Pancreas (tissue), 10 donors: Measurements from ENCODE around the gene GPC3. TPM values are rescaled to one million over a fixed set of nuclear protein-coding genes. Genes with fewer than 3 reads are reported as not detected.

ENCODE experiments used
- ATAC-seq, 4 donors: fragments of 200-7000 bp; cut with Tn5 transposase; one replicate each; pipeline versions ENCODE4 v1.8.0 to v1.9.1; 2020; ENCODE audit warnings: mild to moderate bottlenecking in 4 of 4, moderate library complexity in 4 of 4
- DNase-seq, 6 donors: peaks; one replicate each; pipeline ENCODE4 v3.0.0-alpha.2; 2020
- FAIRE-seq: peaks from 2 replicates; lab custom pipeline; 2012; peaks lifted over from hg19 to GRCh38; lab: Jason Lieb, UNC
- H3K27ac ChIP-seq, 4 donors: fragments of 200-600 bp; sonication (generic); 1 replicate in 3 of 4; 2 replicates in 1 of 4; pipeline versions ENCODE4 v1.5.0 to v1.8.0; 2020
- H3K27me3 ChIP-seq, 4 donors: fragments of 200-600 bp; one replicate each; pipeline ENCODE4 v1.8.0; 2021
- H3K36me3 ChIP-seq, 3 donors: fragments of 200-600 bp; sonication (generic) in 1 of 3; one replicate each; pipeline versions ENCODE4 v1.5.0 to v1.8.0; 2020 to 2021
- H3K4me1 ChIP-seq, 3 donors: fragments of 200-600 bp; one replicate each; pipeline ENCODE4 v1.8.0; 2021
- H3K4me3 ChIP-seq, 4 donors: fragments of 200-600 bp; sonication (generic) in 2 of 4; one replicate each; pipeline versions ENCODE4 v1.5.0 to v1.8.0; 2020 to 2021
- H3K9me3 ChIP-seq, 4 donors: fragments of 200-600 bp; one replicate each; pipeline ENCODE4 v1.8.0; 2021
- CTCF ChIP-seq, 4 donors: fragments of 200-600 bp; sonication (generic) in 3 of 4; IDR thresholded peaks; one replicate each; pipeline versions ENCODE4 v1.5.0 to v1.8.0; 2021; ENCODE audit warnings: antibody characterized with exemption in 4 of 4
- WGBS, 2 donors: extraction: QIAGEN DNeasy Blood & Tissue Kit; methylation state at CpG; one replicate each; pipeline ENCODE4 v1.1.7; 2013; 5-methylcytosine and 5-hydroxymethylcytosine counted together
- intact Hi-C, 3 donors: fragments of 100-400 bp; cut with DNase I; formaldehyde crosslinking; loops; one replicate each; pipeline versions ENCODE4 v1.11.1 to v1.14.2; 2022
- polyA plus RNA-seq, 2 donors: library from polyadenylated mRNA; stranded (reverse); fragments of 200-250 nt; gene quantifications; one replicate each; pipeline ENCODE4 v1.2.3, GENCODE V29; 2013
- total RNA-seq, 6 donors: library from RNA; stranded (reverse); fragmentation: NEBNext Ultra II Directional in 4 of 6; extraction: Animal tissue kit (Norgen Biotek cat#: 25700) in 4 of 6; gene quantifications; one replicate each; pipeline versions ENCODE4 v1.2.1 to v1.2.4, GENCODE V29; 2021 to 2023
- donor health status: healthy with polysubstance abuse.
- donor health status: DM: no; HTN: no; CAD: no; lungs with moderate emphysema.
- donor health status: DM: no; HTN: no; CAD: no.
- donor health status: control.
- donor health status: control.
- donor health status: Bipolar disorder and iron deficiency.
- donor health status: DM: yes; HTN: yes; CAD: no.
- donor health status: DM: no; HTN: no; CAD: no.
- donor health status: DM: no; HTN: no; CAD: no.
- donor health status: DM: yes; HTN: yes; CAD: no.

The GPC3 gene
- total and polyA plus RNA-seq, 8 donors, result 0.95 to 18.6 (median 2.7) TPM

GRCh38 chrX:134004084-134004483 lies 18.7 kb upstream of the GPC3 start:
- no peak for DNase-seq
- intact Hi-C loops, result no loop called here
- Histone ChIP-seq H3K36me3 (no peaks in the 10 kb centered on the region), H3K27me3 (no peaks in the 10 kb centered on the region), H3K4me3 (no peak overlapping the region), H3K9me3 (no peaks in the 10 kb centered on the region), H3K4me1 (no peaks in the 10 kb centered on the region), H3K27ac (no peak overlapping the region)
- ATAC-seq, result peak; percentile 71 to 81 (median 74)
- FAIRE-seq, result peak; percentile 56
- TF ChIP-seq CTCF (IDR thresholded peaks at IDR 0.05), result no peak
- 57 to 59% methylated on average over 2 of the region's 2 CpGs for WGBS, 2 donors

GRCh38 chrX:134002921-134003615 lies 17.7 kb upstream of the GPC3 start:
- DNase-seq (no peak), FAIRE-seq (no peak), ATAC-seq (no peak)
- H3K4me3 ChIP-seq, result no peak overlapping the region
- H3K9me3 ChIP-seq, result no peaks in the 10 kb centered on the region
- no peaks in the 10 kb centered on the region for H3K36me3 ChIP-seq
- intact Hi-C loops, result no loop called here
- 41 to 51% methylated on average over 4 of the region's 4 CpGs for WGBS, 2 donors
- H3K27ac ChIP-seq, result no peak overlapping the region
- no peak for TF ChIP-seq CTCF (IDR thresholded peaks at IDR 0.05)
- H3K27me3 ChIP-seq, result no peaks in the 10 kb centered on the region
- H3K4me1 ChIP-seq, result no peaks in the 10 kb centered on the region

GRCh38 chrX:134000260-134001245 lies 15.2 kb upstream of the GPC3 start:
- intact Hi-C loops, result no loop called here
- H3K4me3 ChIP-seq, result no peak overlapping the region
- no peak for FAIRE-seq
- DNase-seq, result no peak
- H3K27ac ChIP-seq, result no peak overlapping the region
- no peak for TF ChIP-seq CTCF (IDR thresholded peaks at IDR 0.05)
- no peaks in the 10 kb centered on the region for H3K9me3 ChIP-seq
- no peaks in the 10 kb centered on the region for H3K4me1 ChIP-seq
- H3K27me3 ChIP-seq, result no peaks in the 10 kb centered on the region
- no peaks in the 10 kb centered on the region for H3K36me3 ChIP-seq
- WGBS, 2 donors, result 62 to 81% methylated on average over 14 of the region's 14 CpGs
- no peak for ATAC-seq

- intact Hi-C loops, result no loop called here
- H3K4me1 ChIP-seq, result no peaks in the 10 kb centered on the region
- FAIRE-seq (no peak), ATAC-seq (no peak), DNase-seq (no peak)
- no peaks in the 10 kb centered on the region for H3K27me3 ChIP-seq
- TF ChIP-seq CTCF (IDR thresholded peaks at IDR 0.05), result no peak
- no peak overlapping the region for H3K27ac ChIP-seq
- 78 to 82% methylated on average over 12 of the region's 12 CpGs for WGBS, 2 donors
- no peaks in the 10 kb centered on the region for H3K36me3 ChIP-seq
- H3K9me3 ChIP-seq, result no peaks in the 10 kb centered on the region
- H3K4me3 ChIP-seq, result no peak overlapping the region
Measured at GRCh38 chrX:133999031-133999705, 13.8 kb upstream of the GPC3 start.
